ENCODE results near the gene MRPS25. TPM values are rescaled to one million over a fixed set of nuclear protein-coding genes. Genes with fewer than 3 reads are reported as not detected.

The MRPS25 gene
- total RNA-seq = 9.2 and 19.4 TPM in 2 replicates

DNA sequence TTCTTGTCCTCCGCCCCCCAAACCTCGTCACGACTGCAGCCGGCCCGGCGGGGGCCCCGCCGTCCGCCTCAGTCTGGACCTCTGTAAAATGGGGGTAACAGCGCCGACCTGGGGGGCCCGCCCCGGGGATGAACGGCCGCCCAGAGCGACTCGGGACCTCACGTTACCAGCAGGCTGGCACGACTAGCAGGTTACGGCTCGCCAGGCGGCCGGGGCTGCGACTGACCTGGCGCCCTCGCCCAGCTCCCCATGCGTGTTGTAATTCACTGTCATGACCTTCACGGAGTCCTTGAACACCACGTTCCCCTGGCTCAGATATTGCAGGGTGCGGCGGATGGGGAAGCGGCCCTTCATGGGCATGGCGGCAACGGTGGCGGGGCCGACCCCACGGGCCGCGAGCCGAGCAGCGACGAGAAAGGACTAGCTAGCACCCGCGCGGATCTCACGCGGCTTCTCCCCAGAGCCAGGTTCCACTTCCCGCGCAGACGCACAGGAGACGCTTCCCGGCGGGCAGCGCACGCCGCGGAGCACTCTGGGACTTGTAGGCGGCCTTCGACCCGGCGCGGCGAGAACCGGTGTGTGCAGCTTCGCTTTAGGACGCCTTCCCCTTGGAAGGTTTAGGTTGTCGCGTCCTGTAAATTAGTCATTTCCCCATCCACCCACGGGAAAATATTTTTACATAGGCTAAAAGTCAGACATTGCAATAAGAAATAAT lies at the start of gene MRPS25:
Gene MRPS25 (minus strand): TSS at position 481 of the 715 bp plus-strand sequence. CDS start 121 bp downstream, at position 360.

DNA sequence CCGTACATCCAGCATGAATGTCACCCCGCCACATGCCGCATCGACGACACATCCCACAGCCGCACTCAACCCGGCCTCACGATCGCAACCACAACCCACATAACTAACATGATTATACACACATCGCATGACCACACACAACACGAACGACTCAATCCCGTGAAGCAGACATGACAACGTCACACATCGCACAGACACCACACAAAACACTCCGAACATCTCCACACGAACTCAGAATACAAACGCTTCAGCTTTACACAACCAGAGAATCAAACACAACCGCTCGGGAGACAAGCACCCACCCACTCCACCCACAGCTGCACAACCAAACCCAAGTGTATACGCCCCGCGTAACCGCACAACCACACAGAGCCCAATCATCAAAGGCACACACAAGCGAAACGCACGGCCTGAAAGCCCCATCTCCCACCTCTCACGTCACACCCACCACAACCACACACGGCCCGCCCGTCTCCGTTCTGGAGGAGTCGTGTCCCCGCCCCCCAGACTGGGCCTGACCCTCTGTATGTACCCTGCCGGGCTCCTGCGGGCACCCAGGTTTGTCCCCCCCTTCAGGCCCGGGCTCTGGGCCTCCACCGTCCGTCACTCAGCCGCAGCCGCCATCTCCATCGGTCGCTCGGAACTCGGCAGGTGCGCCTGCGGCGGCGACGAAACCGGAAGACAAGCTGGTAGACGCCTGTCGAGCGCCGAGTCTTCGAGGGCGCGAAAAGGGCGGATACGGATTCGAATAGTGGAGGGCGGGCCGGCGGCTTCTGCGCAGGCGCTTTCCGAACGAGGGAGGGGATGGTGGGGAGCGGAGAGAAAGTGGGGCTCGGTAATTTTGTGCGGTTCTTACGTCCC lies 33.6 kb upstream of the MRPS25 start, which contains the start of gene RBSN:
Gene RBSN (minus strand): TSS at position 646 of the 861 bp plus-strand sequence. CDS start 3,028 bp downstream, outside the sequence.

Other genes with a start within 250 kb of the MRPS25 start
- 94.1 and 141 TPM in 2 replicates for gene FGD5, start 246.4 kb downstream of the MRPS25 start, total RNA-seq
- gene NR2C2, start 117.7 kb downstream of the MRPS25 start, total RNA-seq = 15.1 and 36.3 TPM in 2 replicates
- gene RBSN, start 33.8 kb upstream of the MRPS25 start, total RNA-seq = 12.8 and 25.1 TPM in 2 replicates
- 15.4 and 30.1 TPM in 2 replicates for gene CAPN7, start 140.9 kb upstream of the MRPS25 start, total RNA-seq